ENCODE results near the gene USH2A.

DNA sequence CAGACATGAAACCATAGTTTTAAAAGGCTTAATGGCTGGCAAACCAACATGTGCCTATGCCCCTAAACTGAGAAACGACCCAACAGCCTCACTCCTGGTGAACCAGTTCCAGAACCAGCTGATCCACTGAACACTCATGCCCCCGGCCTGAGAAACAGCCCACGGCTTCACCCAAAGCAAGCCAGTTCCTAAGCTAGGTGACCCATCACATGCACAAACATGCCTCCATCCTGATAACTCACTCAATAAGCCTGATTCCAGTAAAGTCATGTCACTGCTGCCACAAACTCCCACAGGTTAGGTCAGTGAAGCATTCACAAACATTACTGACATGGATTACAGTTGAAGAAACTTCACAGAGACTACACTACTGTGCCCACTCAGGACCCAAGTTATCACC lies 161.6 kb downstream of the USH2A start:
- no peak for TF ChIP-seq CTCF (conservative IDR thresholded peaks at IDR 0.05; ENCODE audit: low read length)
- TF ChIP-seq EZH2phosphoT487 (IDR thresholded peaks at IDR 0.05; ENCODE audit: borderline replicate concordance) = no peak
